ACHN (cell line): ENCODE data around the gene CLIP1.
"Not testable (repeated sequence)": the region's sequence is repeated elsewhere in the genome, so short reads cannot be mapped to it uniquely, and the experiment has no call there.

ENCODE experiments used
- DNase-seq: peaks from one replicate; pipeline ENCODE4 v3.0.0-alpha.2; 2015
- in situ Hi-C: cut with HindIII; loops from 2 replicates; pipeline ENCODE4 v1.10.0; 2017; ENCODE audit warnings: low sequenced_read_pairs, low pct_ligation_motif_present, low pct_unique_long_range_greater_than_20kb

CLIP1 gene

GRCh38 chr12:122421821-122422729 lies at the start of gene CLIP1:
CLIP1 (minus strand) TSS chr12:122422669; CDS start chr12:122380452, 42,217 bp downstream.
- in situ Hi-C loops, result no loop called here
- DNase-seq, result peak; percentile 88

DNA sequence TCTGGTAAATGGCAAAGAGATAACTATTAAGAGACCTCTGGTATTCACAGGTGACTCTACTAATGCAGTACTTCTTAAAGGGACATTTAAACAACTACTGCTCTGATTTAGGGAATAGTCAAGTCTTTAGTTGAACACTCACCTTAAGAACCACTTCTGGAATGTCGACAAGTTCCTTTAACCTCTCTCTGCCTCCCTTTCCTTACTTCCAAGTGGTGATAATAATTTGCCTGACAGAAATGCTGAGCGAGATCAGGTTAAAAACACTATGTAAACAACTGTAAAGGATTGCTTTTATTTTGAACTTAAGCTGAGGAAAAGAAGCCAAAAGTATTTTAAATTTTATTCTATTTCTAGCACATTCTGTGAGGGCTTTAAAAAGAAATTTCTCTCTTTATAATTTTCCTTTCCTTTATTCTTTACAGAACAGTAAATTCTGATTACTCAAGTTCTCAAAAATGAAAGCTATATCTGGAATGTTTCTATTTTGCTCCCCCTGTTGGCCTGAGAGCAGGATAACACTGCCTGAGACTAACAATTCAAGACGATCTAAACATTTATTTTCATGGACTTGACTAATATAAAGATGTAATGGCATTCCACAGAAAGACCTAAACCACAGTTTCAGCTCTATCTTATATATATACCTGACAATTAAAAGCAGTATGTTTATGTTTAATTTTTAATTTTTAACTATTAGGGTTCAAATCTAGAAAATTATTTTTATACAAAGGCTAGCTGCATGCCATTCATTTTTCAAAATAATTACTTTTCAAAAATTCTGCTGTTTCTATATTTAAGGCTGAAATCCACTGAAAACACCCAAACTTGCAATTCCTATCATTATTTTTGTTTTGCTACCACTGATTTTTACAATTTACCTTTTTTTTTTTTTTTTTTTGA lies 49.1 kb upstream of the CLIP1 start:
- in situ Hi-C loops, result no loop called here
- DNase-seq, result peak; percentile 87

- DNase-seq, in situ Hi-C loops: not testable (repeated sequence)
Observed at GRCh38 chr12:122470576-122470975, 48.1 kb upstream of the CLIP1 start.

GRCh38 chr12:122469856-122470255 lies 47.4 kb upstream of the CLIP1 start:
- in situ Hi-C loops, DNase-seq: not testable (repeated sequence)

DNA sequence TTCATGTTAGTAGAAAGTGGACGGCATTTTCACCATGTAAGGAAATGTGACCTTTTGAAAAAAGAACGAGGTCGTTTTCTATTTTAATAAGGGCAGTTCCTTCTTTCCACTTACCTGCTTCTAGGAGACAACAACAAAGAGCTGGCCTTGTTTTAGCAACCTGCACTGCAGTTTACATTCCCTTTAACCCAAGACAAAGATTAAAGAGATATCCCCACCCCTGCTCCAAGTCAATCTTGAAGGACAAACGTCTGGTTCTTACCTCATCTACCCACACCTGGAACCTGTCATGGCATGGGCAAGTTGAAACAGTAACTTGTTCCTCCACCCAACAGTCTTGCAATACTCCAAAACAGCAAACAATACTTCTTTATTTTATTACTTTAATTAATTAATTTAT lies 45.5 kb upstream of the CLIP1 start:
- in situ Hi-C loops, result no loop called here
- no peak for DNase-seq

- DNase-seq, result peak; percentile 89
- in situ Hi-C loops, result not testable (repeated sequence)
Observed at GRCh38 chr12:122464317-122465042, 42.0 kb upstream of the CLIP1 start.

DNA sequence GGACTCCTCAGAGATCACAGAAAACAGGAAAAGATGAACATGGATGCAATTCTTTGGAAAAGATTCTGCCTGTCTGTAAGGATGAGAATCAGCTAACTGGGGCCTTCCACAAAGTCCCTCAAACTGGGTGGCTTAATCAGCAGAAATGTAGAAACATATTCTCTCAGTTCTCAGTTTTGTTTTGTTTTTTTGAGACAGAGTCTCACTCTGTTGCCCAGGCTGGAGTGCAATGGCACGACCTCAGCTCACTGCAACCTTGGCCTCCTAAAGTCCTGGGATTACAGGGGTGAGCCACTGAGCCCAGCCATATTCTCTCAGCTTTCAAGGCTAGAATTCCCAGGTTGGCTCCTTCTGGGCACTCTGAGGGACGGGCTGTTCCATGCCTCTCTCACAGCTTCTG lies 38.2 kb upstream of the CLIP1 start:
- in situ Hi-C loops, result no loop called here
- DNase-seq, result no peak

GRCh38 chr12:122460061-122460460 lies 37.6 kb upstream of the CLIP1 start:
- DNase-seq, result no peak
- in situ Hi-C loops, result no loop called here

DNA sequence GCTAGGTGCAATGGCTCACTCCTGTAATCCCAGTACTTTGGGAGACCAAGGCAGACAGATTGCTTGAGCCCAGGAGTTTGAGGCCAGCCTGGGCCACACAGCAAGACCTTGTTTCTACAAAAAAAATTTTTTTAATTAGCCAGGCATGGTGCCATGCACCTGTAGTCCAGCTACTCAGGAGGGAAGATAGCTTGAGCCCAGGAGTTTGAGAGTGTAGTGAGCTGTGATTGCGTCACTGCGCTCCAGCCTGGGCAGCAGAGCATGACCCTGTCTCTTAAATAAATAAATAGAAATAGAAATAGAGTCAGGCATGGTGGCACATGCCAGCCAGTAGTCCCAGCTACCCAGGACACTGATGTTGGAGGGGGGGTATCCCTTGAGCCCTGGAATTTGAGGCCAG lies 36.7 kb upstream of the CLIP1 start:
- DNase-seq, result peak; percentile 61
- in situ Hi-C loops, result no loop called here

GRCh38 chr12:122458105-122459035 lies 35.9 kb upstream of the CLIP1 start:
- DNase-seq, result no peak
- in situ Hi-C loops, result no loop called here

GRCh38 chr12:122457627-122458026 lies 35.2 kb upstream of the CLIP1 start:
- no peak for DNase-seq
- in situ Hi-C loops, result no loop called here

DNA sequence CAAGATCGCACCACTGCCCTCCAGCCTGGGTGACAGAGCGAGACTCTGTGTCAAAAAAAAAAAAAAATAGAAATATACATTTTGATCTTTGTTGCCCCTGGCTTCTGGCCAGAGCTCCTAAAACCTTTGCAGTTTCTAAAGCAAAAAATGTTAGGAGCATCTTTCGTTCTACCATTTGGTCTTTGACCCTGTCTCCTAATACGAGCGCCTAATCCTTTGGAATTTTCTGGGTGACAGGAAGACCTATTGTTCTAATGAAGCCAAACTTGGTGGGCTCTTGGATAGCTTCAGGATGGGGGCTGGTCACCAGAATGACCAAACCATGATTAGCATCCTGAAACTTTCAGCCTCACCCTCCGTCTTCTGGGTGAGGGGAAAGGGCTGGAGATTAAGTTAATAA lies 32.3 kb upstream of the CLIP1 start:
- DNase-seq, result no peak
- in situ Hi-C loops, result no loop called here

DNA sequence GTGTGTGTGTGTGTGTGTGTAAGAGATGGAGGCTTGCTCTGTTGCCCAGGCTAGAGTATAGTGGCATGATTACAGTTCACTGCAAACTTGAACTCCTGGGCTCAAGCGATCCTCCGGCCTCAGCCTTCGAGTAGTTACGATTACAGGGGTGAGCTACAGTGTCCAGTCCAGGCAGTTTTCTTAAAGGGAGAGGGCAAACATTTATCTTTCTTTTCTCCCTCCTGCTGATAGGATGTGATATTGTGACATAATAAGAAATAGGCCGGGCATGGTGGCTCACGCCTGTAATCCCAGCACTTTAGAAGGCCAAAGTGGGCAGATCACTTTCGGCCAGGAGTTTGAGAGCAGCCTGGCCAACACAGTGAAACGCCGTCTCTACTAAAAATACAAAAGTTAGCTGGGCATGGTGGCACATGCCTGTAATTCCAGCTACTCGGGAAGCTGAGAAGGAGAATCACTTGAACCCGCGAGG lies 31.8 kb upstream of the CLIP1 start:
- DNase-seq, result no peak
- in situ Hi-C loops, result no loop called here

DNA sequence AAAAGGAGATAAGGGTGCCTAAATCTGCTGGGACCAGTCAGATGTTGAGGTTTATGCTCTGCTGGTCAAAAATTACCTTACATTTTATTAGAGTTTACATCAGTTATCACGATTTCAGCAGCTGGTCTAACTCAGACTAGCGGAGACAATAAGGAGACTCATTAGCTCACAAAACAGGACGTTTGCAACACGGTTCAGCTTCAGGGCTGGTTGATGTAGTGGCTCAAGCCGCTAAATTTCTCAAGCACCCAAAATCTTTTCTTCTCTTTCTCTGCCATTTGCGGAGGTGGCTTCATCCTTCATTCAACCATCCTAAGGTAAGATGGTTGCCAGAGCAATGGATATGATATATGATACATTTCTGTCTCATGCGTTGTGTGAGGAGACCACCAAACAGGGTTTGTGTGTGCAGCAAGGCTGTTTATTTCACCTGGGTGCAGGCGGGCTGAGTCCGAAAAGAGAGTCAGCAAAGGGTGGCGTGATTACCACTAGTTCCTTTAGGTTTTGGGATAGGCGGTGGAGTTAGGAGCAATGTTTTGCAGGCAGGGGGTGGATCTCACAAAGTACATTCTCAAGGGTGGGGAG lies 30.3 kb upstream of the CLIP1 start:
- in situ Hi-C loops, result no loop called here
- DNase-seq, result no peak

DNA sequence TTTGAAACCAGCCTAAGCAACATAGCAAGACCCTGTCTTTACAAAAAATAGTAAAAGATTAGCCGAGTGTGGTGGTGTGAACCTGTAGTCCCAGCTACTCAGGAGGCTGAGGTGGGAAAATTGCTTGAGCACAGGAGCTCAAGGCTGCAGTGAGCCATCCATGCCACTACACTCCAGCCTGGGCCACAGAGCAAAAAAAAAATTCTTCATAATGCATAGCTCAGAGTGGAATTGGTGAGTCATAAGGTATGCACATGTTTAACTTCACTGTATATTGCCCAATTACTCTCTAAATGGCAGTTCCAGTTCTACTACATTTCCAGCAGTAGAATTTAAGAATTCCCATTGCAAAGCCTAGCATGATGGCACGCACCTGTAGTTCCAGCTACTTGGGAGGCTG lies 26.8 kb upstream of the CLIP1 start:
- in situ Hi-C loops, result no loop called here
- no peak for DNase-seq

GRCh38 chr12:122447825-122448224 lies 25.4 kb upstream of the CLIP1 start:
- in situ Hi-C loops, DNase-seq: not testable (repeated sequence)

DNA sequence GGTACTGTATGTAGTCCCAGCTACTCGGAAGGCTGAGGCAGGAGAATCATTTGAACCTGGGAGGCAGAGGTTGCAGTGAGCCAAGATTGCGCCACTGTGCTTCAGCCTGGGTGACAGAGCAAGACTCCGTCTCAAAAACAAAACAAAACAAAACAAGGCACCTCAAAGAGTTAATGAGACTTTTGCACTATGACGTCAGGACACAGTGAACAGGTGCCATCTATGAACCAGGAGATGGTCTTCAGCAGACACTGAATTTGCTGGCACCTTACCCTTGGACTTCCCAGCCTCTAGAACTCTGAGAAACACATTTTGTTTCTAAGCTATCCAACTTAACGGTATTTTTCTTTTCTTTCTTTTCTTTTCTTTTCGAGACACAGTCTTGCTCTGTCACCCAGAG lies 23.9 kb upstream of the CLIP1 start:
- in situ Hi-C loops, DNase-seq: not testable (repeated sequence)
